Esophagus mucosa (tissue), 1 donor: Measurements from ENCODE around the gene IGLL5. TPM values are rescaled to one million over a fixed set of nuclear protein-coding genes. Genes with fewer than 3 reads are reported as not detected.

Experiments used
- ATAC-seq: fragments of 200-7000 bp; cut with Tn5 transposase; one replicate; pipeline ENCODE4 v1.9.1; 2020
- total RNA-seq: library from RNA; stranded (reverse); gene quantifications from one replicate; pipeline ENCODE4 v1.2.4, GENCODE V29; 2023
- donor health status: DM: yes; HTN: yes; CAD: no.

Gene IGLL5
- total RNA-seq = 1.8 TPM

GRCh38 chr22:22887621-22888503, at the start of gene IGLL5:
TSS of gene IGLL5 (plus strand) at chr22:22887816. CDS start at chr22:22888054, 238 bp downstream.
- no peak for ATAC-seq

GRCh38 chr22:22838148-22838786, 49.3 kb upstream of the IGLL5 start:
- ATAC-seq = no peak

GRCh38 chr22:22839570-22840314, 47.9 kb upstream of the IGLL5 start:
- no peak for ATAC-seq

- ATAC-seq = no peak
These were observed 46.8 kb upstream of the IGLL5 start for GRCh38 chr22:22840780-22841179.

GRCh38 chr22:22841598-22841997, 46.0 kb upstream of the IGLL5 start:
- no peak for ATAC-seq

- no peak for ATAC-seq
These were observed 45.5 kb upstream of the IGLL5 start for GRCh38 chr22:22842085-22842484.

GRCh38 chr22:22843848-22844247, 43.8 kb upstream of the IGLL5 start:
- no peak for ATAC-seq

GRCh38 chr22:22847241-22847640, 40.4 kb upstream of the IGLL5 start:
- no peak for ATAC-seq

GRCh38 chr22:22848364-22848866, 39.2 kb upstream of the IGLL5 start:
- peak; percentile 90 for ATAC-seq

- no peak for ATAC-seq
These were observed 37.7 kb upstream of the IGLL5 start for GRCh38 chr22:22849640-22850610.

- ATAC-seq = no peak
These were observed 35.6 kb upstream of the IGLL5 start for GRCh38 chr22:22851969-22852368.

- no peak for ATAC-seq
These were observed 33.9 kb upstream of the IGLL5 start for GRCh38 chr22:22853713-22854112.

- no peak for ATAC-seq
These were observed 33.1 kb upstream of the IGLL5 start for GRCh38 chr22:22854466-22854865.

- no peak for ATAC-seq
These were observed 32.5 kb upstream of the IGLL5 start for GRCh38 chr22:22855085-22855484.

GRCh38 chr22:22855617-22856308, 31.9 kb upstream of the IGLL5 start:
- peak; percentile 24 for ATAC-seq

- peak; percentile 16 for ATAC-seq
These were observed 31.3 kb upstream of the IGLL5 start for GRCh38 chr22:22856364-22856763.

- ATAC-seq = no peak
These were observed 30.6 kb upstream of the IGLL5 start for GRCh38 chr22:22856885-22857606.

GRCh38 chr22:22857607-22858558, 29.7 kb upstream of the IGLL5 start:
- ATAC-seq = no peak

GRCh38 chr22:22858559-22858937, 29.1 kb upstream of the IGLL5 start:
- no peak for ATAC-seq
